Measurements from ENCODE around the gene TECPR2. TPM values are rescaled to one million over a fixed set of nuclear protein-coding genes. Genes with fewer than 3 reads are reported as not detected.
"Not testable (repeated sequence)": the region's sequence is repeated elsewhere in the genome, so short reads cannot be mapped to it uniquely, and the experiment has no call there.

TECPR2 gene
- total RNA-seq, 6 donors from 2014 or later: 16.3 to 71.2 (median 24.6) TPM

- ATAC-seq (ENCODE audit: low FRiP score in 2 of 2): peak; percentile 76 to 95
- DNase-seq: peak; percentile 65 to 96
- no peaks in the 10 kb centered on the region for H3K36me3 ChIP-seq
- peaks cover 0 to 16% (median 10%) of the 10 kb centered on the region in 4 donors for H3K4me1 ChIP-seq
- H3K4me3 ChIP-seq: peak overlapping the region; percentile 45 to 86 (median 76)
- H3K9me3 ChIP-seq: no peaks in the 10 kb centered on the region
- TF ChIP-seq CTCF (IDR thresholded peaks at IDR 0.05): peak; percentile 99 to 100 (median 99)
- TF ChIP-seq POLR2A (IDR thresholded peaks at IDR 0.05): no peak
- 1 to 9% methylated on average over 8 to 28 of the region's 95 CpGs for WGBS, 2 donors
- peak overlapping the region; percentile 30 to 86 (median 40) for H3K27ac ChIP-seq
- no peaks in the 10 kb centered on the region for H3K27me3 ChIP-seq
These were observed 154.0 kb downstream of the TECPR2 start for GRCh38 chr14:102516531-102517391.

GRCh38 chr14:102517392-102518062 is 154.8 kb downstream of the TECPR2 start:
- H3K27ac ChIP-seq: peak overlapping the region; percentile 30 to 86 (median 40)
- ATAC-seq (ENCODE audit: low FRiP score in 2 of 2) (peak; percentile 38 to 47), DNase-seq (peak in 1 of 2 donors; percentile 87)
- peaks cover 0 to 16% (median 10%) of the 10 kb centered on the region in 4 donors for H3K4me1 ChIP-seq
- H3K4me3 ChIP-seq: peak overlapping the region; percentile 21 to 86 (median 76)
- H3K9me3 ChIP-seq: no peaks in the 10 kb centered on the region
- no peaks in the 10 kb centered on the region for H3K36me3 ChIP-seq
- no peaks in the 10 kb centered on the region for H3K27me3 ChIP-seq
- WGBS, 2 donors: 35 to 79% methylated on average over 12 to 15 of the region's 37 CpGs
- TF ChIP-seq CTCF (IDR thresholded peaks at IDR 0.05) (no peak), POLR2A (IDR thresholded peaks at IDR 0.05) (no peak), POLR2AphosphoS5 (IDR thresholded peaks at IDR 0.05) (no peak), EP300 (IDR thresholded peaks at IDR 0.05) (no peak)

- no peak overlapping the region for H3K4me3 ChIP-seq
- no peaks in the 10 kb centered on the region for H3K36me3 ChIP-seq
- H3K27ac ChIP-seq: no peak overlapping the region
- TF ChIP-seq POLR2A (IDR thresholded peaks at IDR 0.05): no peak
- no peak for TF ChIP-seq POLR2AphosphoS5 (IDR thresholded peaks at IDR 0.05)
- TF ChIP-seq EP300 (IDR thresholded peaks at IDR 0.05): no peak
- TF ChIP-seq CTCF (IDR thresholded peaks at IDR 0.05): no peak
- no peaks in the 10 kb centered on the region for H3K9me3 ChIP-seq
- no peaks in the 10 kb centered on the region for H3K27me3 ChIP-seq
- no peak for DNase-seq
- H3K4me1 ChIP-seq: peaks cover 0 to 16% (median 10%) of the 10 kb centered on the region in 4 donors
- 86 to 90% methylated on average over 6 to 8 of the region's 8 CpGs for WGBS, 2 donors
- no peak for ATAC-seq (ENCODE audit: low FRiP score in 2 of 2)
These were observed 155.4 kb downstream of the TECPR2 start for GRCh38 chr14:102518063-102518648.

- not testable (repeated sequence) for H3K9me3 ChIP-seq; H3K36me3 ChIP-seq; H3K27ac ChIP-seq; ATAC-seq (ENCODE audit: low FRiP score in 2 of 2); H3K27me3 ChIP-seq; H3K4me3 ChIP-seq; DNase-seq
- peaks cover 11 to 23% (median 20%) of the 10 kb centered on the region in 4 donors for H3K4me1 ChIP-seq
- 88 to 89% methylated on average over 5 of the region's 5 CpGs for WGBS, 2 donors
These were observed 157.0 kb downstream of the TECPR2 start for GRCh38 chr14:102519709-102520108.

GRCh38 chr14:102523200-102523568 is 160.4 kb downstream of the TECPR2 start:
- Histone ChIP-seq H3K4me3 (no peak overlapping the region), H3K36me3 (no peaks in the 10 kb centered on the region), H3K9me3 (no peaks in the 10 kb centered on the region), H3K4me1 (peaks cover 11 to 16% (median 15%) of the 10 kb centered on the region in 4 donors), H3K27ac (no peak overlapping the region), H3K27me3 (no peaks in the 10 kb centered on the region)
- TF ChIP-seq CTCF (IDR thresholded peaks at IDR 0.05) (no peak), POLR2A (IDR thresholded peaks at IDR 0.05) (no peak), POLR2AphosphoS5 (IDR thresholded peaks at IDR 0.05) (no peak), EP300 (IDR thresholded peaks at IDR 0.05) (no peak)
- no peak for ATAC-seq (ENCODE audit: low FRiP score in 2 of 2)
- WGBS, 2 donors: 35 to 44% methylated on average over 3 of the region's 3 CpGs
- no peak for DNase-seq
